HCT116 (cell line): ENCODE data around the gene TMTC2. TPM values are rescaled to one million over a fixed set of nuclear protein-coding genes. Genes with fewer than 3 reads are reported as not detected.

Experiments
- ATAC-seq: fragments of 200-7000 bp; cut with Tn5 transposase; 2 replicates; pipeline ENCODE4 v1.9.1; 2020; ENCODE audit warnings: mild to moderate bottlenecking, moderate library complexity
- BruUV-seq: library from RNA; stranded (reverse); fragments of 400-500 nt; replicated peaks from 2 replicates; lab custom pipeline; 2021; lab: Mats Ljungman, UMichigan
- CTCF ChIA-PET: fragments of 300-600 bp; sonication (Branson Sonifier 250); formaldehyde crosslinking; loops from one replicate; lab custom pipeline; 2021; ENCODE audit warnings: antibody characterized with exemption; lab: Charles Lee
- POLR2A ChIA-PET: fragments of 300-600, 350-600 bp; sonication (Branson Sonifier 250); formaldehyde crosslinking; loops from one replicate; lab custom pipeline; 2021; ENCODE audit warnings: antibody characterized with exemption; lab: Charles Lee
- RAD21 ChIA-PET, 2 experiments: fragments of 300-600 bp; sonication (Branson Sonifier 250); formaldehyde crosslinking; loops; one replicate each; lab custom pipeline; 2023; ENCODE audit warnings: low total read pairs in 2 of 2; ENCODE audit not compliant: uncharacterized antibody in 2 of 2, unreplicated experiment in 2 of 2, low non-redundant PET in 1 of 2; lab: Charles Lee
- DNase-seq: peaks from one replicate; pipeline ENCODE4 v3.0.0-alpha.2; 2010; ENCODE audit warnings: low read depth, low spot score
- H2AFZ ChIP-seq: fragments of 200-600 bp; shearing (Covaris generic), sonication (generic); 2 replicates; pipeline ENCODE4 v1.6.1; 2017; ENCODE audit warnings: low read depth, mixed run types, mixed read lengths, antibody characterized with exemption, low read length; ENCODE audit not compliant: poor library complexity, severe bottlenecking
- H3K27ac ChIP-seq: 2 replicates; pipeline ENCODE4 v1.5.1; 2012; ENCODE audit warnings: low read depth, low read length
- H3K27me3 ChIP-seq: fragments of 200-600 bp; sonication (generic); 2 replicates; pipeline ENCODE4 v1.6.1; 2016; ENCODE audit warnings: mixed run types, low read length, mixed read lengths; ENCODE audit not compliant: insufficient read depth
- H3K36me3 ChIP-seq, 2 experiments: fragments of 200-500 bp in 1 of 2; fragments of 200-600 bp in 1 of 2; sonication (Bioruptor generic) in 1 of 2; sonication (generic) in 1 of 2; 2 replicates each; pipeline versions ENCODE4 v1.5.1 to v1.6.1; 2014 to 2016; ENCODE audit warnings: low read length in 2 of 2, inconsistent platforms in 1 of 2, mixed read lengths in 1 of 2, mixed run types in 1 of 2; ENCODE audit not compliant: insufficient read depth in 2 of 2, control insufficient read depth in 1 of 2
- H3K4me1 ChIP-seq, 2 experiments: fragments of 200-600 bp in 1 of 2; sonication (generic) in 1 of 2; 2 replicates each; pipeline versions ENCODE4 v1.5.1 to v1.6.1; 2012 to 2017; ENCODE audit warnings: low read length in 2 of 2, inconsistent platforms in 1 of 2, mild to moderate bottlenecking in 1 of 2, mixed read lengths in 1 of 2, mixed run types in 1 of 2, moderate library complexity in 1 of 2; ENCODE audit not compliant: insufficient read depth in 2 of 2, control insufficient read depth in 1 of 2
- H3K4me2 ChIP-seq: fragments of 200-600 bp; sonication (generic); 2 replicates; pipeline ENCODE4 v1.6.1; 2017; ENCODE audit warnings: mixed run types, low read length, mixed read lengths
- H3K4me3 ChIP-seq, 2 experiments: fragments of 200-600 bp in 1 of 2; sonication (generic) in 1 of 2; replicated peaks in 1 of 2; 2 replicates each; pipeline ENCODE4 v1.5.1; 2011 to 2016; ENCODE audit warnings: low read length in 2 of 2, control low read depth in 1 of 2, low read depth in 1 of 2, mild to moderate bottlenecking in 1 of 2, mixed read lengths in 1 of 2, mixed run types in 1 of 2
- H3K79me2 ChIP-seq: fragments of 200-600 bp; sonication (generic); 2 replicates; pipeline ENCODE4 v1.6.1; 2017; ENCODE audit warnings: mild to moderate bottlenecking, mixed run types, low read length, moderate library complexity, mixed read lengths; ENCODE audit not compliant: insufficient read depth
- H3K9ac ChIP-seq: fragments of 200-600 bp; sonication (generic); 2 replicates; pipeline ENCODE4 v1.6.1; 2016; ENCODE audit warnings: low read length, mixed read lengths
- H3K9me2 ChIP-seq: fragments of 200-600 bp; sonication (generic), shearing (Covaris generic); 2 replicates; pipeline ENCODE4 v1.6.1; 2017; ENCODE audit warnings: mixed run types, mild to moderate bottlenecking, moderate library complexity; ENCODE audit not compliant: insufficient read depth
- H3K9me3 ChIP-seq, 2 experiments: fragments of 200-500 bp in 1 of 2; fragments of 200-600 bp in 1 of 2; sonication (Bioruptor generic) in 1 of 2; sonication (generic) in 1 of 2; 2 replicates each; pipeline ENCODE4 v1.6.1; 2014 to 2017; ENCODE audit warnings: low read length in 2 of 2, mixed read lengths in 2 of 2, inconsistent platforms in 1 of 2, low read depth in 1 of 2, mild to moderate bottlenecking in 1 of 2, mixed run types in 1 of 2, moderate library complexity in 1 of 2; ENCODE audit not compliant: control insufficient read depth in 1 of 2, insufficient read depth in 1 of 2
- H4K20me1 ChIP-seq: fragments of 200-600 bp; sonication (generic), shearing (Covaris generic); 2 replicates; pipeline ENCODE4 v1.6.1; 2017; ENCODE audit warnings: mixed run types, mild to moderate bottlenecking, moderate library complexity; ENCODE audit not compliant: insufficient read depth
- ATF3 ChIP-seq: IDR thresholded peaks from 2 replicates; pipeline ENCODE4 v1.6.1; 2012
- CBX3 ChIP-seq: IDR thresholded peaks from 2 replicates; pipeline ENCODE4 v1.6.1; 2012; ENCODE audit warnings: low read depth
- CEBPB ChIP-seq: IDR thresholded peaks from 2 replicates; pipeline ENCODE4 v1.6.1; 2012; ENCODE audit warnings: low read depth
- ELF1 ChIP-seq: IDR thresholded peaks from 2 replicates; pipeline ENCODE4 v1.6.1; 2012; ENCODE audit warnings: low read depth, borderline replicate concordance
- FOSL1 ChIP-seq: IDR thresholded peaks from 2 replicates; pipeline ENCODE4 v1.6.1; 2012; ENCODE audit warnings: low read depth
- MAX ChIP-seq: IDR thresholded peaks from 2 replicates; pipeline ENCODE4 v1.6.1; 2012
- POLR2AphosphoS5 ChIP-seq: IDR thresholded peaks from 2 replicates; pipeline ENCODE4 v1.6.1; 2011; ENCODE audit warnings: mild to moderate bottlenecking, low read depth, low read length, moderate library complexity
- REST ChIP-seq: IDR thresholded peaks from 2 replicates; pipeline ENCODE4 v1.6.1; 2012; ENCODE audit warnings: low read depth
- SP1 ChIP-seq: IDR thresholded peaks from 2 replicates; pipeline ENCODE4 v1.6.1; 2012; ENCODE audit warnings: low read depth
- SRF ChIP-seq: IDR thresholded peaks from 2 replicates; pipeline ENCODE4 v1.6.1; 2012; ENCODE audit warnings: low read depth
- YY1 ChIP-seq: IDR thresholded peaks from 2 replicates; pipeline ENCODE4 v1.6.1; 2011; ENCODE audit warnings: low read length, low read depth, moderate library complexity, mild to moderate bottlenecking; ENCODE audit not compliant: insufficient replicate concordance; ENCODE audit errors: extremely low read depth
- ZFX ChIP-seq: fragments of 450-650 bp; IDR thresholded peaks from 2 replicates; pipeline ENCODE4 v1.6.1; 2017
- intact Hi-C: fragments of 100-400 bp; cut with micrococcal nuclease; formaldehyde crosslinking; loops from 2 replicates; pipeline ENCODE4 v1.10.0; 2022
- total RNA-seq: library from RNA; stranded (reverse); gene quantifications from one replicate; pipeline ENCODE4 v1.2.1, GENCODE V29; 2021; ENCODE audit not compliant: unreplicated experiment

TMTC2 gene
- total RNA-seq, 1 experiment from 2014 or later: 11.5 TPM

- Histone ChIP-seq H3K9ac (no peak overlapping the region), H3K9me3 (no peaks in the 10 kb centered on the region), H3K4me3 (no peak overlapping the region), H3K79me2 (no peaks in the 10 kb centered on the region), H3K4me1 (no peaks in the 10 kb centered on the region), H4K20me1 (no peaks in the 10 kb centered on the region), H3K9me2 (no peaks in the 10 kb centered on the region), H3K36me3 (no peaks in the 10 kb centered on the region), H3K4me2 (no peak overlapping the region), H3K27me3 (no peaks in the 10 kb centered on the region), H3K27ac (no peak overlapping the region), H2AFZ (no peak overlapping the region)
- no peak for TF ChIP-seq YY1
- no peak for TF ChIP-seq MAX
- TF ChIP-seq CEBPB: no peak
- TF ChIP-seq CBX3: no peak
- TF ChIP-seq SP1: no peak
- no peak for TF ChIP-seq REST
- TF ChIP-seq POLR2AphosphoS5: no peak
- TF ChIP-seq ZFX: no peak
- TF ChIP-seq ELF1: no peak
- no peak for TF ChIP-seq ATF3
- TF ChIP-seq FOSL1: no peak
- TF ChIP-seq SRF: no peak
- DNase-seq (no peak), ATAC-seq (no peak)
- no TSS peak for BruUV-seq
- RAD21 ChIA-PET: no interaction called here
- POLR2A ChIA-PET: no interaction called here
- CTCF ChIA-PET: no interaction called here
- intact Hi-C loops: no loop called here
Observed at GRCh38 chr12:82994117-82994516, 307.4 kb downstream of the TMTC2 start.
